Loucy (cell line): ENCODE results near the gene CD96.

Experiments
- H2AFZ ChIP-seq: fragments of 200-600 bp; sonication (generic); 2 replicates; pipeline ENCODE4 v1.6.0; 2016; ENCODE audit warnings: antibody characterized with exemption, mild to moderate bottlenecking, low read length, moderate library complexity
- H3F3A ChIP-seq: fragments of 200-600 bp; 2 replicates; pipeline ENCODE4 v1.6.0; 2016; ENCODE audit warnings: antibody characterized with exemption, low read depth, mild to moderate bottlenecking
- H3K27me3 ChIP-seq: fragments of 200-600 bp; sonication (generic); 2 replicates; pipeline ENCODE4 v1.6.1; 2014; ENCODE audit warnings: low read length, mild to moderate bottlenecking; ENCODE audit not compliant: insufficient read depth, poor library complexity, severe bottlenecking
- H3K36me3 ChIP-seq: fragments of 200-600 bp; sonication (generic); 2 replicates; pipeline ENCODE4 v1.6.1; 2016; ENCODE audit warnings: low read length; ENCODE audit not compliant: insufficient read depth
- H3K4me1 ChIP-seq: fragments of 200-600 bp; sonication (generic); 2 replicates; pipeline ENCODE4 v1.5.1; 2014; ENCODE audit warnings: low read length, mild to moderate bottlenecking; ENCODE audit not compliant: insufficient read depth, poor library complexity, severe bottlenecking
- H3K4me2 ChIP-seq: fragments of 200-600 bp; sonication (generic); 2 replicates; pipeline ENCODE4 v1.6.0; 2014; ENCODE audit warnings: antibody characterized with exemption, low read length, low read depth, mild to moderate bottlenecking; ENCODE audit not compliant: poor library complexity, severe bottlenecking
- H3K4me3 ChIP-seq: fragments of 200-600 bp; sonication (generic); 2 replicates; pipeline ENCODE4 v1.5.1; 2014; ENCODE audit warnings: low read length, mild to moderate bottlenecking, mixed read lengths; ENCODE audit not compliant: poor library complexity, severe bottlenecking
- H3K79me2 ChIP-seq: fragments of 200-600 bp; sonication (generic); 2 replicates; pipeline ENCODE4 v1.6.1; 2014; ENCODE audit warnings: low read length; ENCODE audit not compliant: insufficient read depth
- H3K9ac ChIP-seq: fragments of 200-600 bp; sonication (generic); 2 replicates; pipeline ENCODE4 v1.6.0; 2014; ENCODE audit warnings: mild to moderate bottlenecking, low read depth, low read length, moderate library complexity; ENCODE audit not compliant: poor library complexity, severe bottlenecking
- H3K9me2 ChIP-seq: fragments of 200-600 bp; sonication (generic); replicated peaks from 2 replicates; pipeline ENCODE4 v1.6.1; 2016; ENCODE audit warnings: low read depth, low read length, mixed read lengths
- H3K9me3 ChIP-seq: fragments of 200-600 bp; sonication (generic); 2 replicates; pipeline ENCODE4 v1.6.1; 2014; ENCODE audit warnings: mild to moderate bottlenecking, antibody characterized with exemption, low read length, low read depth; ENCODE audit not compliant: insufficient read depth
- H4K20me1 ChIP-seq: fragments of 200-600 bp; sonication (generic); 2 replicates; pipeline ENCODE4 v1.6.0; 2014; ENCODE audit warnings: antibody characterized with exemption, low read length, mild to moderate bottlenecking; ENCODE audit not compliant: insufficient read depth, poor library complexity, severe bottlenecking
- CTCF ChIP-seq: fragments of 200-600 bp; sonication (generic); conservative IDR thresholded peaks from 2 replicates; pipeline ENCODE4 v1.5.1; 2014; ENCODE audit warnings: mild to moderate bottlenecking, antibody characterized with exemption, low read length
- EZH2phosphoT487 ChIP-seq: fragments of 200-600 bp; IDR thresholded peaks from 2 replicates; pipeline ENCODE4 v1.6.1; 2018; ENCODE audit warnings: antibody characterized with exemption, mild to moderate bottlenecking, moderate library complexity, borderline replicate concordance

CD96 gene

GRCh38 chr3:111595232-111595631, 53.2 kb downstream of the CD96 start, which contains the start of gene ZBED2:
Gene ZBED2 (minus strand): TSS chr3:111595346. CDS start chr3:111594201, 1,145 bp downstream.
- Histone ChIP-seq H3K4me2 (no peak within 1 kb of the TSS), H3K9me3 (no peaks in the 10 kb centered on the region), H3K9me2 (no peaks in the 10 kb centered on the region), H3K27me3 (no peaks in the 10 kb centered on the region), H4K20me1 (no peaks in the 10 kb centered on the region), H3K4me3 (no peak within 1 kb of the TSS), H3F3A (no peaks in the 10 kb centered on the region), H3K79me2 (no peaks in the 10 kb centered on the region), H3K4me1 (peaks cover 4% of the 10 kb centered on the region), H2AFZ (no peak within 1 kb of the TSS), H3K36me3 (peaks cover 14% of the 10 kb centered on the region; the same call in 1 of the 2 replicates), H3K9ac (no peak within 1 kb of the TSS)
- TF ChIP-seq EZH2phosphoT487: no peak
- TF ChIP-seq CTCF: no peak

GRCh38 chr3:111596328-111596727, 54.3 kb downstream of the CD96 start:
- Histone ChIP-seq H3K9me3 (no peaks in the 10 kb centered on the region), H3F3A (no peaks in the 10 kb centered on the region), H3K4me3 (no peak overlapping the region), H3K27me3 (no peaks in the 10 kb centered on the region), H3K4me2 (no peak overlapping the region), H3K36me3 (peaks cover 19% of the 10 kb centered on the region; the same call in 1 of the 2 replicates), H3K4me1 (peaks cover 4% of the 10 kb centered on the region), H2AFZ (no peak overlapping the region), H3K9ac (no peak overlapping the region), H4K20me1 (no peaks in the 10 kb centered on the region), H3K9me2 (no peaks in the 10 kb centered on the region), H3K79me2 (no peaks in the 10 kb centered on the region)
- TF ChIP-seq CTCF: no peak
- TF ChIP-seq EZH2phosphoT487: no peak

- H3K9ac ChIP-seq: no peak overlapping the region
- no peak overlapping the region for H2AFZ ChIP-seq
- peaks cover 24% of the 10 kb centered on the region; the same call in 1 of the 2 replicates for H3K36me3 ChIP-seq
- H3F3A ChIP-seq: no peaks in the 10 kb centered on the region
- H3K79me2 ChIP-seq: no peaks in the 10 kb centered on the region
- no peak overlapping the region for H3K4me3 ChIP-seq
- no peaks in the 10 kb centered on the region for H4K20me1 ChIP-seq
- no peaks in the 10 kb centered on the region for H3K9me2 ChIP-seq
- H3K9me3 ChIP-seq: no peaks in the 10 kb centered on the region
- no peaks in the 10 kb centered on the region for H3K27me3 ChIP-seq
- TF ChIP-seq EZH2phosphoT487 (no peak), CTCF (no peak)
- H3K4me2 ChIP-seq: no peak overlapping the region
- H3K4me1 ChIP-seq: peaks cover 4% of the 10 kb centered on the region
Measured at GRCh38 chr3:111598139-111598538, 56.1 kb downstream of the CD96 start.
